ENCODE measurements around the gene ITPRIPL2.

Gene ITPRIPL2

GRCh38 chr16:19113577-19114358 lies at the start of gene ITPRIPL2:
TSS of gene ITPRIPL2 (plus strand) at chr16:19113964. CDS start at chr16:19114462, 498 bp downstream.
- peak; percentile 58 for DNase-seq

GRCh38 chr16:19066988-19067348 lies 46.8 kb upstream of the ITPRIPL2 start:
- DNase-seq = no peak

GRCh38 chr16:19067349-19068236 lies 46.2 kb upstream of the ITPRIPL2 start, which contains the start of gene COQ7:
TSS of gene COQ7 (plus strand) at chr16:19067614. CDS start at chr16:19067665, 51 bp downstream.
- peak; percentile 96 for DNase-seq

GRCh38 chr16:19068237-19068815 lies 45.4 kb upstream of the ITPRIPL2 start:
- no peak for DNase-seq

GRCh38 chr16:19071811-19072777 lies 41.7 kb upstream of the ITPRIPL2 start:
- DNase-seq = no peak

GRCh38 chr16:19073344-19073743 lies 40.4 kb upstream of the ITPRIPL2 start:
- no peak for DNase-seq

GRCh38 chr16:19073863-19074262 lies 39.9 kb upstream of the ITPRIPL2 start:
- DNase-seq = no peak

- DNase-seq = no peak
Observed at GRCh38 chr16:19075511-19075910, 38.3 kb upstream of the ITPRIPL2 start.

- DNase-seq = no peak
Observed at GRCh38 chr16:19077879-19078278, 35.9 kb upstream of the ITPRIPL2 start.

GRCh38 chr16:19083670-19084069 lies 30.1 kb upstream of the ITPRIPL2 start:
- no peak for DNase-seq

GRCh38 chr16:19084139-19084538 lies 29.6 kb upstream of the ITPRIPL2 start:
- no peak for DNase-seq

- no peak for DNase-seq
Observed at GRCh38 chr16:19084879-19085278, 28.9 kb upstream of the ITPRIPL2 start.

- DNase-seq = no peak
Observed at GRCh38 chr16:19085679-19086200, 28.0 kb upstream of the ITPRIPL2 start.

GRCh38 chr16:19086322-19087199 lies 27.2 kb upstream of the ITPRIPL2 start:
- peak; percentile 64 for DNase-seq

- no peak for DNase-seq
Observed at GRCh38 chr16:19088341-19088916, 25.3 kb upstream of the ITPRIPL2 start.

GRCh38 chr16:19089410-19089955 lies 24.3 kb upstream of the ITPRIPL2 start:
- no peak for DNase-seq

GRCh38 chr16:19090916-19091315 lies 22.8 kb upstream of the ITPRIPL2 start:
- DNase-seq = no peak

- no peak for DNase-seq
Observed at GRCh38 chr16:19092653-19093410, 20.9 kb upstream of the ITPRIPL2 start.
